CD14-positive monocyte (primary cell): ENCODE measurements around the gene VCL. TPM values are rescaled to one million over a fixed set of nuclear protein-coding genes. Genes with fewer than 3 reads are reported as not detected.
A peak's percentile ranks its signal among the peaks of the same experiment; 100 is the strongest.

Experiments
- DNase-seq, 3 donors: peaks; one replicate each; pipeline ENCODE4 v3.0.0-alpha.2; 2011 to 2022
- H2AFZ ChIP-seq: 2 replicates; pipeline ENCODE4 v1.6.0; 2012; ENCODE audit warnings: mild to moderate bottlenecking, low read depth, low read length, inconsistent platforms; ENCODE audit not compliant: insufficient read depth, poor library complexity, severe bottlenecking
- H3K27ac ChIP-seq, 2 donors: 1 replicate in 1 of 2; 2 replicates in 1 of 2; pipeline ENCODE4 v1.5.1; 2012 to 2013; ENCODE audit warnings: low read length in 2 of 2, control low read depth in 1 of 2, inconsistent platforms in 1 of 2, low read depth in 1 of 2, mild to moderate bottlenecking in 1 of 2
- H3K27me3 ChIP-seq, 2 donors: one replicate each; pipeline versions ENCODE4 v1.6.0 to v1.6.1; 2011 to 2013; ENCODE audit warnings: low read length in 2 of 2; ENCODE audit not compliant: control insufficient read depth in 2 of 2, insufficient read depth in 2 of 2
- H3K36me3 ChIP-seq, 2 donors: replicated peaks in 1 of 2; 1 replicate in 1 of 2; 2 replicates in 1 of 2; pipeline versions ENCODE4 v1.5.1 to v1.6.1; 2012 to 2013; ENCODE audit warnings: low read length in 2 of 2, control low read depth in 1 of 2, inconsistent platforms in 1 of 2, mild to moderate bottlenecking in 1 of 2; ENCODE audit not compliant: insufficient read depth in 2 of 2, control insufficient read depth in 1 of 2
- H3K4me1 ChIP-seq, 2 donors: 1 replicate in 1 of 2; 2 replicates in 1 of 2; pipeline versions ENCODE4 v1.5.1 to v1.6.1; 2012 to 2013; ENCODE audit warnings: low read length in 2 of 2, control low read depth in 1 of 2, inconsistent platforms in 1 of 2, mild to moderate bottlenecking in 1 of 2, moderate library complexity in 1 of 2; ENCODE audit not compliant: insufficient read depth in 2 of 2, control insufficient read depth in 1 of 2
- H3K4me2 ChIP-seq: replicated peaks from 2 replicates; pipeline ENCODE3; 2012; ENCODE audit warnings: low read length, moderate library complexity, mild to moderate bottlenecking; ENCODE audit not compliant: poor library complexity, severe bottlenecking; ENCODE audit errors: extremely low read depth
- H3K4me3 ChIP-seq, 3 experiments: fragments of 200-600 bp in 1 of 3; sonication (generic) in 1 of 3; replicated peaks in 1 of 3; 1 replicate in 2 of 3; 2 replicates in 1 of 3; pipeline ENCODE4 v1.5.1; 2011 to 2013; ENCODE audit warnings: low read length in 3 of 3, mild to moderate bottlenecking in 3 of 3, control low read depth in 2 of 3, low read depth in 2 of 3, inconsistent platforms in 1 of 3, moderate library complexity in 1 of 3
- H3K79me2 ChIP-seq: 2 replicates; pipeline ENCODE4 v1.6.0; 2012; ENCODE audit warnings: mild to moderate bottlenecking, control low read depth, inconsistent platforms, low read length, moderate library complexity; ENCODE audit not compliant: insufficient read depth
- H3K9ac ChIP-seq: 2 replicates; pipeline ENCODE4 v1.6.0; 2017; ENCODE audit warnings: low read length, mild to moderate bottlenecking; ENCODE audit not compliant: insufficient read depth, poor library complexity, severe bottlenecking
- H3K9me3 ChIP-seq, 2 donors: replicated peaks in 1 of 2; 1 replicate in 1 of 2; 2 replicates in 1 of 2; pipeline versions ENCODE4 v1.5.1 to v1.6.1; 2012 to 2013; ENCODE audit warnings: low read length in 2 of 2, control low read depth in 1 of 2; ENCODE audit not compliant: control insufficient read depth in 1 of 2, insufficient read depth in 1 of 2
- H4K20me1 ChIP-seq: 2 replicates; pipeline ENCODE4 v1.6.0; 2012; ENCODE audit warnings: mild to moderate bottlenecking, low read length, control low read depth, moderate library complexity; ENCODE audit not compliant: insufficient read depth
- H3K27ac Mint-ChIP-seq, 7 donors: one replicate each; pipeline ENCODE4 v1.8.0; 2020; ENCODE audit warnings: mild to moderate bottlenecking in 7 of 7, mixed read lengths in 7 of 7, moderate library complexity in 6 of 7, inconsistent platforms in 2 of 7
- H3K27me3 Mint-ChIP-seq, 3 donors: one replicate each; pipeline ENCODE4 v1.8.0; 2021 to 2022; ENCODE audit warnings: low read depth in 3 of 3, mild to moderate bottlenecking in 3 of 3, mixed read lengths in 3 of 3, moderate library complexity in 3 of 3, inconsistent platforms in 1 of 3
- H3K36me3 Mint-ChIP-seq, 2 donors: one replicate each; pipeline ENCODE4 v1.8.0; 2020; ENCODE audit warnings: mixed read lengths in 2 of 2, inconsistent platforms in 1 of 2, mild to moderate bottlenecking in 1 of 2
- H3K4me1 Mint-ChIP-seq: one replicate; pipeline ENCODE4 v1.8.0; 2020; ENCODE audit warnings: mild to moderate bottlenecking, mixed read lengths
- H3K4me3 Mint-ChIP-seq, 2 donors: one replicate each; pipeline ENCODE4 v1.8.0; 2020; ENCODE audit warnings: mild to moderate bottlenecking in 2 of 2, mixed read lengths in 2 of 2, moderate library complexity in 1 of 2
- H3K9me3 Mint-ChIP-seq, 7 donors: one replicate each; pipeline ENCODE4 v1.8.0; 2020 to 2022; ENCODE audit warnings: mixed read lengths in 7 of 7, mild to moderate bottlenecking in 6 of 7, moderate library complexity in 6 of 7, inconsistent platforms in 2 of 7
- CTCF ChIP-seq: fragments of 200-600 bp; IDR thresholded peaks from one replicate; pipeline ENCODE4 v1.8.0; 2022; ENCODE audit warnings: antibody characterized with exemption, mild to moderate bottlenecking
- WGBS: methylation state at CpG from one replicate; pipeline ENCODE4 v1.1.5; 2013; ENCODE audit warnings: missing lambda C conversion rate; ENCODE audit not compliant: insufficient coverage; 5-methylcytosine and 5-hydroxymethylcytosine counted together
- intact Hi-C, 2 donors: fragments of 100-400 bp; cut with micrococcal nuclease; formaldehyde crosslinking; loops; one replicate each; pipeline versions ENCODE4 v1.15.0 to v1.15.1; 2023
- polyA plus RNA-seq, 3 donors: library from polyadenylated mRNA; depleted of rRNA in 1 of 3; unstranded in 2 of 3; stranded (reverse) in 1 of 3; fragments of 300-500 nt in 2 of 3; fragments of >200 nt in 1 of 3; fragmentation: Illumina TruSeq in 2 of 3; gene quantifications; 1 replicate in 2 of 3; 2 replicates in 1 of 3; pipeline ENCODE4 v1.2.3, GENCODE V29; 2012 to 2021

Gene VCL
- polyA plus RNA-seq, 3 donors, result 39.1 to 68.4 (median 52.8) TPM

- no peaks in the 10 kb centered on the region for H3K9me3 ChIP-seq
- peak within 1 kb of the TSS; percentile 98 for H3K4me2 ChIP-seq
- peaks cover 92% of the 10 kb centered on the region for H3K79me2 ChIP-seq
- peak within 1 kb of the TSS; percentile 59 to 99 (median 86) for H3K4me3 ChIP-seq
- H3K36me3 ChIP-seq, result peaks cover 5 to 31% of the 10 kb centered on the region in 2 donors
- peaks cover 29 to 32% of the 10 kb centered on the region in 2 donors for H3K4me1 ChIP-seq
- Mint-ChIP-seq H3K27me3 (peaks cover 0 to 4% (median 0%) of the 10 kb centered on the region in 3 donors), H3K4me1 (peaks cover 41% of the 10 kb centered on the region), H3K4me3 (no peak within 1 kb of the TSS), H3K27ac (no peak within 1 kb of the TSS), H3K36me3 (peaks cover 9 to 27% of the 10 kb centered on the region in 2 donors), H3K9me3 (no peaks in the 10 kb centered on the region)
- peak within 1 kb of the TSS; percentile 95 for H2AFZ ChIP-seq
- intact Hi-C loops, result loop anchor here (5.0 to 10.0 kb wide), 5 partner anchors 37 to 674 kb away; partner anchors contain the start of gene KAT6B (in 2 of the 2)
- peak within 1 kb of the TSS; percentile 77 to 99 for H3K27ac ChIP-seq
- under 1% methylated on average over 21 of the region's 32 CpGs for WGBS
- TF ChIP-seq CTCF, result no peak
- peaks cover 29% of the 10 kb centered on the region for H4K20me1 ChIP-seq
- H3K9ac ChIP-seq, result peak within 1 kb of the TSS; percentile 97
- DNase-seq, result peak in 1 of 3 donors; percentile 26
- H3K27me3 ChIP-seq, result no peaks in the 10 kb centered on the region
Measured at GRCh38 chr10:74150204-74150989, 152.5 kb downstream of the VCL start, which contains the start of gene AP3M1. TSS of gene AP3M1 (minus strand) at chr10:74150828. CDS start at chr10:74138379, 12,449 bp downstream.

GRCh38 chr10:74150990-74151878 is 153.3 kb downstream of the VCL start, which contains the start of gene ADK:
TSS of gene ADK (plus strand) at chr10:74151221. CDS start at chr10:74151279, 58 bp downstream.
- Histone ChIP-seq H3K27ac (peak within 1 kb of the TSS; percentile 77 to 99), H3K9me3 (no peaks in the 10 kb centered on the region), H3K9ac (peak within 1 kb of the TSS; percentile 97), H3K4me1 (peaks cover 29 to 32% of the 10 kb centered on the region in 2 donors), H3K4me3 (peak within 1 kb of the TSS; percentile 59 to 99 (median 86)), H4K20me1 (peaks cover 24% of the 10 kb centered on the region), H2AFZ (peak within 1 kb of the TSS; percentile 95), H3K36me3 (peaks cover 5 to 22% of the 10 kb centered on the region in 2 donors), H3K4me2 (peak within 1 kb of the TSS; percentile 98), H3K79me2 (peaks cover 88% of the 10 kb centered on the region), H3K27me3 (no peaks in the 10 kb centered on the region)
- Mint-ChIP-seq H3K4me3 (no peak within 1 kb of the TSS), H3K9me3 (no peaks in the 10 kb centered on the region), H3K27ac (no peak within 1 kb of the TSS), H3K4me1 (peaks cover 38% of the 10 kb centered on the region), H3K27me3 (peaks cover 0 to 4% (median 0%) of the 10 kb centered on the region in 3 donors), H3K36me3 (peaks cover 6 to 19% of the 10 kb centered on the region in 2 donors)
- under 1% methylated on average over 49 of the region's 57 CpGs for WGBS
- peak; percentile 34 for TF ChIP-seq CTCF
- intact Hi-C loops, result loop anchor here (5.0 to 10.0 kb wide), 5 partner anchors 36 to 674 kb away; partner anchors contain the start of gene KAT6B (in 2 of the 2)
- DNase-seq, result peak; percentile 95 to 99 (median 97)
